GM10248 (cell line): ENCODE results near the gene SLAMF1.

Experiments used
- CTCF ChIA-PET: fragments of 300-600 bp; sonication (Branson Sonifier 250); formaldehyde crosslinking; extraction: SDS; loops from one replicate; lab custom pipeline; 2021; ENCODE audit warnings: antibody characterized with exemption; lab: Yijun Ruan, JAX
- POLR2A ChIA-PET: fragments of 350-650 bp; sonication (Branson Sonifier 250); formaldehyde crosslinking; extraction: SDS; loops from one replicate; lab custom pipeline; 2020; ENCODE audit warnings: antibody characterized with exemption; lab: Yijun Ruan, JAX
- DNase-seq: peaks from one replicate; pipeline ENCODE4 v3.0.0; 2012; ENCODE audit errors: extremely low spot score
- CTCF ChIP-seq: IDR thresholded peaks from 2 replicates; pipeline ENCODE4 v1.5.1; 2012; ENCODE audit warnings: mild to moderate bottlenecking, low read depth; ENCODE audit errors: extremely low read depth, missing control alignments, control extremely low read depth

Gene SLAMF1

GRCh38 chr1:160669276-160669675 lies 22.4 kb upstream of the SLAMF1 start:
- POLR2A ChIA-PET, result no interaction called here
- DNase-seq, result no peak
- TF ChIP-seq CTCF, result no peak
- CTCF ChIA-PET, result interaction anchor here (1.7 kb wide), 1 partner anchor 12 kb away, joined by 4 read pairs; no protein-coding TSS in a partner anchor

- ChIA-PET CTCF (interaction anchor here (0.7 to 1.7 kb wide), 3 partner anchors 13 to 38 kb away, joined by 3 to 4 read pairs (median 3); no protein-coding TSS in a partner anchor), POLR2A (no interaction called here)
- no peak for DNase-seq
- TF ChIP-seq CTCF, result no peak
These were observed 21.1 kb upstream of the SLAMF1 start for GRCh38 chr1:160667896-160668295.

- POLR2A ChIA-PET, result no interaction called here
- TF ChIP-seq CTCF, result no peak
- CTCF ChIA-PET, result interaction anchor here (1.0 to 3.4 kb wide), 5 partner anchors 9 to 59 kb away, joined by 3 to 28 read pairs (median 3); no protein-coding TSS in a partner anchor
- DNase-seq, result no peak
These were observed 19.2 kb upstream of the SLAMF1 start for GRCh38 chr1:160666079-160666442.

- DNase-seq, result no peak
- CTCF ChIA-PET, result interaction anchor here (1.0 to 3.4 kb wide), 5 partner anchors 9 to 325 kb away, joined by 3 to 28 read pairs (median 5); no protein-coding TSS in a partner anchor
- POLR2A ChIA-PET, result no interaction called here
- no peak for TF ChIP-seq CTCF
These were observed 18.7 kb upstream of the SLAMF1 start for GRCh38 chr1:160665330-160666078.

- CTCF ChIA-PET, result interaction anchor here (0.9 to 3.4 kb wide), 6 partner anchors 8 to 326 kb away, joined by 3 to 28 read pairs (median 5); no protein-coding TSS in a partner anchor
- TF ChIP-seq CTCF, result no peak
- no peak for DNase-seq
- POLR2A ChIA-PET, result no interaction called here
These were observed 17.8 kb upstream of the SLAMF1 start for GRCh38 chr1:160664573-160665051.

- ChIA-PET CTCF (interaction anchor here (0.9 to 5.6 kb wide), 8 partner anchors 9 to 77 kb away, joined by 3 to 48 read pairs (median 3); no protein-coding TSS in a partner anchor), POLR2A (interaction anchor here (0.6 to 0.8 kb wide), 2 partner anchors 9 to 27 kb away, joined by 3 read pairs; no protein-coding TSS in a partner anchor)
- no peak for TF ChIP-seq CTCF
- no peak for DNase-seq
These were observed 16.1 kb upstream of the SLAMF1 start for GRCh38 chr1:160662910-160663309.
